GM12874 (cell line): ENCODE results near the gene CBLC.

Experiments used
- CTCF ChIP-seq: IDR thresholded peaks from 2 replicates; pipeline ENCODE4 v1.5.1; 2011; ENCODE audit warnings: low read depth, mild to moderate bottlenecking, control low read depth, low read length, moderate library complexity; ENCODE audit not compliant: insufficient read depth

The CBLC gene

GRCh38 chr19:44813841-44814470, 36.3 kb downstream of the CBLC start:
- TF ChIP-seq CTCF, result no peak

GRCh38 chr19:44814517-44814916, 36.8 kb downstream of the CBLC start:
- no peak for TF ChIP-seq CTCF

- no peak for TF ChIP-seq CTCF
Measured at GRCh38 chr19:44816301-44816700, 38.6 kb downstream of the CBLC start.

- TF ChIP-seq CTCF, result no peak
Measured at GRCh38 chr19:44817725-44818465, 40.2 kb downstream of the CBLC start.

- no peak for TF ChIP-seq CTCF
Measured at GRCh38 chr19:44818466-44819031, 40.9 kb downstream of the CBLC start.

GRCh38 chr19:44819246-44819832, 41.6 kb downstream of the CBLC start:
- no peak for TF ChIP-seq CTCF
